PC-3 (cell line): ENCODE measurements around the gene BEGAIN.

Source experiments
- CTCF ChIP-seq: fragments of 300-600 bp; sonication (generic); conservative IDR thresholded peaks from 2 replicates; pipeline ENCODE4 v1.5.1; 2017; ENCODE audit warnings: antibody characterized with exemption, low read depth, mild to moderate bottlenecking, low read length
- EZH2phosphoT487 ChIP-seq: fragments of 300-600 bp; sonication (generic); IDR thresholded peaks from 2 replicates; pipeline ENCODE4 v1.6.1; 2018; ENCODE audit warnings: mild to moderate bottlenecking, antibody characterized with exemption, low read length, borderline replicate concordance

- no peak for TF ChIP-seq CTCF
- TF ChIP-seq EZH2phosphoT487: no peak
Measured at GRCh38 chr14:100605230-100605629, 18.0 kb upstream of the BEGAIN start.
